A549 (cell line): ENCODE results near the gene AHSG. TPM values are rescaled to one million over a fixed set of nuclear protein-coding genes. Genes with fewer than 3 reads are reported as not detected.

Experiments used
- ATAC-seq, 2 experiments: fragments of 200-7000 bp in 1 of 2; fragments of >200 bp in 1 of 2; cut with Nextera tagmentation in 1 of 2; cut with Tn5 transposase in 1 of 2; 3 replicates each; pipeline versions ENCODE4 v1.8.0 to v1.9.1; 2018 to 2020; ENCODE audit warnings: mild to moderate bottlenecking in 1 of 2, moderate library complexity in 1 of 2
- CTCF ChIA-PET: fragments of 300-600 bp; sonication (Branson Sonifier 250); formaldehyde crosslinking; extraction: SDS; loops from one replicate; lab custom pipeline; 2021; ENCODE audit warnings: antibody characterized with exemption, inconsistent platforms; lab: Yijun Ruan, JAX
- POLR2A ChIA-PET: fragments of 350-600 bp; formaldehyde crosslinking; extraction: SDS; loops from one replicate; lab custom pipeline; 2021; ENCODE audit warnings: antibody characterized with exemption, inconsistent platforms; lab: Yijun Ruan, JAX
- DNase-seq, 2 experiments: peaks; one replicate each; pipeline versions ENCODE4 v3.0.0 to v3.0.0-alpha.2; 2011 to 2016; ENCODE audit warnings: low read depth in 1 of 2, low spot score in 1 of 2
- FAIRE-seq: peaks from 2 replicates; lab custom pipeline; 2011; peaks lifted over from hg19 to GRCh38; lab: Jason Lieb, UNC
- H3K27ac ChIP-seq, 2 experiments: fragments of >200 bp; sonication (Bioruptor Twin); formaldehyde crosslinking; 3 replicates each; pipeline ENCODE4 v1.5.1; 2016 to 2017
- H3K4me1 ChIP-seq: fragments of >200 bp; sonication (Bioruptor Twin); formaldehyde crosslinking; 3 replicates; pipeline ENCODE4 v1.6.1; 2016
- H3K4me2 ChIP-seq: fragments of >200 bp; sonication (Bioruptor Twin); formaldehyde crosslinking; 3 replicates; pipeline ENCODE4 v1.6.1; 2016
- H3K4me3 ChIP-seq: fragments of >200 bp; sonication (Bioruptor Twin); formaldehyde crosslinking; 3 replicates; pipeline ENCODE4 v1.5.1; 2016
- H3K9me3 ChIP-seq: fragments of >200 bp; sonication (Bioruptor Twin); formaldehyde crosslinking; 3 replicates; pipeline ENCODE4 v1.6.1; 2016
- BHLHE40 ChIP-seq: IDR thresholded peaks from 2 replicates; pipeline ENCODE4 v1.6.1; 2012; ENCODE audit warnings: low read depth, low read length, inconsistent platforms
- CBX8 ChIP-seq: fragments of 200-600 bp; sonication (generic); IDR thresholded peaks from 2 replicates; pipeline ENCODE4 v1.6.1; 2016
- EHMT2 ChIP-seq: fragments of 200-600 bp; sonication (generic); IDR thresholded peaks from 2 replicates; pipeline ENCODE4 v1.6.1; 2016; ENCODE audit warnings: antibody characterized with exemption, low read depth, mild to moderate bottlenecking, moderate library complexity
- ESRRA ChIP-seq: fragments of 150-350 bp; IDR thresholded peaks from 2 replicates; pipeline ENCODE4 v1.6.1; 2014; ENCODE audit warnings: mild to moderate bottlenecking, low read length, borderline replicate concordance
- GATA3 ChIP-seq: IDR thresholded peaks from 2 replicates; pipeline ENCODE4 v1.6.1; 2012; ENCODE audit warnings: borderline replicate concordance
- HDAC2 ChIP-seq: fragments of 200-600 bp; sonication (generic); IDR thresholded peaks from 2 replicates; pipeline ENCODE4 v1.6.1; 2016
- HEYL ChIP-seq: fragments of 250-450 bp; sonication (Bioruptor Pico); IDR thresholded peaks from 2 replicates; pipeline ENCODE4 v1.8.0; 2021; ENCODE audit warnings: mild to moderate bottlenecking, moderate library complexity
- HOXA7 ChIP-seq: fragments of 250-450 bp; sonication (Bioruptor Pico); IDR thresholded peaks from 2 replicates; pipeline ENCODE4 v1.5.0; 2020; ENCODE audit warnings: mild to moderate bottlenecking, moderate library complexity
- KDM1A ChIP-seq: fragments of 200-600 bp; sonication (generic); IDR thresholded peaks from 2 replicates; pipeline ENCODE4 v1.6.1; 2016; ENCODE audit warnings: low read depth, mild to moderate bottlenecking
- MAFK ChIP-seq: fragments of 450-650 bp; IDR thresholded peaks from 2 replicates; pipeline ENCODE4 v1.6.1; 2014; ENCODE audit not compliant: partially characterized antibody
- PHF8 ChIP-seq: fragments of 200-600 bp; sonication (generic); IDR thresholded peaks from 2 replicates; pipeline ENCODE4 v1.6.1; 2016; ENCODE audit warnings: low read depth, mild to moderate bottlenecking, antibody characterized with exemption, moderate library complexity, borderline replicate concordance
- POLR2A ChIP-seq: IDR thresholded peaks from 2 replicates; pipeline ENCODE4 v1.6.1; 2012; ENCODE audit warnings: mild to moderate bottlenecking, low read length
- RNF2 ChIP-seq: fragments of 200-600 bp; sonication (generic); IDR thresholded peaks from 2 replicates; pipeline ENCODE4 v1.6.1; 2016; ENCODE audit warnings: low read depth, mild to moderate bottlenecking, antibody characterized with exemption, moderate library complexity, borderline replicate concordance
- SMC3 ChIP-seq: fragments of >200 bp; sonication (Bioruptor Twin); formaldehyde crosslinking; IDR thresholded peaks from 3 replicates; pipeline ENCODE4 v1.6.1; 2018; ENCODE audit warnings: inconsistent platforms
- SREBF2 ChIP-seq: fragments of 450-650 bp; IDR thresholded peaks from 2 replicates; pipeline ENCODE4 v1.6.1; 2014; ENCODE audit warnings: mild to moderate bottlenecking, moderate library complexity
- TFCP2L1 ChIP-seq: fragments of 250-450 bp; sonication (Bioruptor Pico); IDR thresholded peaks from 2 replicates; pipeline ENCODE4 v1.5.0; 2021; ENCODE audit warnings: mild to moderate bottlenecking
- ZC3H11A ChIP-seq: fragments of 450-650 bp; IDR thresholded peaks from 2 replicates; pipeline ENCODE4 v1.6.1; 2014; ENCODE audit warnings: antibody characterized with exemption, mild to moderate bottlenecking
- ZNF302 ChIP-seq: fragments of 250-450 bp; sonication (Bioruptor Pico); IDR thresholded peaks from 2 replicates; pipeline ENCODE4 v1.9.0; 2021; ENCODE audit warnings: inconsistent platforms, mild to moderate bottlenecking, moderate library complexity
- WGBS: methylation state at CpG from one replicate; pipeline ENCODE4 v1.1.6; 2017; ENCODE audit errors: missing lambda C conversion rate; 5-methylcytosine and 5-hydroxymethylcytosine counted together
- polyA plus RNA-seq, 4 experiments: library from polyadenylated mRNA; depleted of rRNA in 3 of 4; stranded (reverse); fragments of >200 nt; fragmentation: RNase III in 1 of 4; extraction: RNeasy Plus Mini Kit Qiagen cat#74134 plus additional on column Dnase treatment in 1 of 4; gene quantifications; 2 replicates in 3 of 4; 3 replicates in 1 of 4; pipeline ENCODE4 v1.2.3, GENCODE V29; 2011 to 2017
- TF ChIP-seq, protein P1 (sequence below): fragments of 450-650 bp; IDR thresholded peaks from 2 replicates; pipeline ENCODE4 v1.6.1; 2014; ENCODE audit warnings: antibody characterized with exemption

AHSG gene
- polyA plus RNA-seq, 2 of the 4 experiments (the other 2 are of a cell fraction), result 0.08 to 0.49 TPM

DNA sequence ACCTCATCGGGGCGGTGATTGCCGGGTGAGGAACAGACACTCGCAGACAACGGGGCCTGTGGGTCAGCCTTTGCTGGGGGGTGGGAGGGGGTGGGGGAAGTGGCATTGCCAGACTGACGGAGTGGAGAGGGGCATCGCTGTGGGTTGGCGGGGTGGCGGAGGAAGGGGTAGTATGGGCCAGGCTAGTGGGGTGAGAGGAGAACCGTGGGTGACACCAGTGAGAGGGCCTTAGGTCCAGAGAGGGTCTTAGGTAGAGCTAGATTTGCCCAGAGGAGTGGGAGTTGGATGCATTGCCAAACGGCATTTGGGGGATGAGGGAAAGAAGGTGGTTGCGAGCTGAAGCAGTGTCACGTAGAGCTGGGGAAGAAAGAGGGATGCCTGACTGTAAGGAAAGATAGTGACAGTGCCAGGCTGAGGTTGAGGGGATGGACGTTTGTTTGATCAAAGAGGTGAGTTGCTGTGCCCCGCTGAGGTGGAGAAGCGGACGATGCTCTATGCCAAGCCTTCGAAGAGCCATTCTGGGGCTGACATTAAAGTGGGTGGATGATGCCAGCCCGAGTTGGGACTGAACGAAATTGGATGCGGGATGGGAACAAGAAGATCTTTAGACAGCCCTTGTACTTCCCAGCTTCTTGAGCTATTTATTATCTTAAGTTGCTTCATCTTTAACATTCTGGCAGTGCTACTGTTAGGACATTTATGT is 41.8 kb upstream of the AHSG start:
- Histone ChIP-seq H3K27ac (peak overlapping the region; percentile 89 to 90), H3K4me3 (peak overlapping the region; percentile 85), H3K4me2 (peak overlapping the region; percentile 99)
- CTCF ChIA-PET, result interaction anchor here (1.5 to 8.0 kb wide), 3 partner anchors 16 to 251 kb away, joined by 4 to 48 read pairs (median 5); partner anchors contain the start of gene AHSG
- ATAC-seq (no peak), DNase-seq (no peak)
- POLR2A ChIA-PET, result interaction anchor here (0.8 to 1.6 kb wide), 5 partner anchors 16 to 256 kb away, joined by 3 to 24 read pairs (median 5); partner anchors contain the start of gene EIF4A2
- 5% methylated on average over 12 of the region's 21 CpGs for WGBS
- no peak for TF ChIP-seq RNF2
- no peak for TF ChIP-seq KDM1A
- TF ChIP-seq BHLHE40, result no peak
- 0 out of 2 replicates have a peak, but pooled peaks have one; percentile 29 for TF ChIP-seq HOXA7 (CRISPR knock-in tag)
- no peak for TF ChIP-seq HEYL (CRISPR knock-in tag)
- no peak for TF ChIP-seq CBX8
- TF ChIP-seq TFCP2L1 (CRISPR knock-in tag), result no peak
- TF ChIP-seq, all 56 proteins: peak for 1
- H3K4me1 ChIP-seq, result peaks cover 15% of the 10 kb centered on the region; the same call in 2 of the 3 replicates
- H3K9me3 ChIP-seq, result no peaks in the 10 kb centered on the region
- FAIRE-seq, result no peak

DNA sequence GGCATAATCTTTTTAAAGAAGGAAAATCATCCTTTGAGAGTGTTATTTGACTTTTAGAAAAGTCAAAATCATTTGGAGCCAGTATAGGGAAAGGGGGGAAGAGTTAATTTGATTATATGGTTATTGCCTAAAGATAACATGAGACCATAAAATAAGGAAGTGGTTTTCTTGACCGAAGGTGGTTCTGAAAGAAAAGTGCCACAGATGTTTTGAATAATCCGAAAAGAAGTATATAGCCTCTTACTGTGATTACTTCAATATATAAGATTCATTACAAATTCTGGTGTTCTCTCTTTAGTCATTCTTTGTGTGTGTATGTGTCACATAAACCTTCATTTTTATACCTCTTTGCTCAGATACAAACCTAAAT is 41.2 kb upstream of the AHSG start:
- ChIA-PET CTCF (interaction anchor here (1.6 to 8.0 kb wide), 2 partner anchors 44 to 250 kb away, joined by 4 to 48 read pairs; partner anchors contain the start of gene AHSG), POLR2A (no interaction called here)
- no peak overlapping the region for H3K27ac ChIP-seq
- ATAC-seq (no peak), DNase-seq (no peak), FAIRE-seq (no peak)
- WGBS, result 37% methylated on average over 2 of the region's 2 CpGs
- no peak for TF ChIP-seq EHMT2
- TF ChIP-seq MAFK, result no peak
- TF ChIP-seq SMC3, result no peak
- TF ChIP-seq, protein P1, sequence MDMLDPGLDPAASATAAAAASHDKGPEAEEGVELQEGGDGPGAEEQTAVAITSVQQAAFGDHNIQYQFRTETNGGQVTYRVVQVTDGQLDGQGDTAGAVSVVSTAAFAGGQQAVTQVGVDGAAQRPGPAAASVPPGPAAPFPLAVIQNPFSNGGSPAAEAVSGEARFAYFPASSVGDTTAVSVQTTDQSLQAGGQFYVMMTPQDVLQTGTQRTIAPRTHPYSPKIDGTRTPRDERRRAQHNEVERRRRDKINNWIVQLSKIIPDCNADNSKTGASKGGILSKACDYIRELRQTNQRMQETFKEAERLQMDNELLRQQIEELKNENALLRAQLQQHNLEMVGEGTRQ, result no peak
- no peak for TF ChIP-seq ZC3H11A
- peaks cover 12% of the 10 kb centered on the region; the same call in 2 of the 3 replicates for H3K4me1 ChIP-seq
- no peaks in the 10 kb centered on the region for H3K9me3 ChIP-seq
- H3K4me2 ChIP-seq, result peak overlapping the region; percentile 99
- peak overlapping the region; percentile 85 for H3K4me3 ChIP-seq

DNA sequence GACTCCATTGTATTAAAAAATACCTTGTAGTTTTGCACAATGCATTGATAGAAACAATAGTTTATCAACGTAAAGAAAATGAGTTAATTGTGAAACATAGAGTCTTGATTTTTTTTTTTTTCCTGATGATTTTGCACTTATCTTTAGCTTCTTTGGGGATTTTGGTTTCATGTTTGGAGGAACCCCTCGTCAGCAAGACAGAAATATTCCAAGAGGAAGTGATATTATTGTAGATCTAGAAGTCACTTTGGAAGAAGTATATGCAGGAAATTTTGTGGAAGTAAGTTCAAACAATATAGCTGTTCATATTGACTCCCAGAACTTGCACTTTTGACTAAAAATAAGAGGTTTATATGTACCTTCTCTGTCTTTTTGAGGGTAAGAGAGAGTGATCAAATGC is 35.3 kb upstream of the AHSG start:
- no peak overlapping the region for H3K27ac ChIP-seq
- no peak for TF ChIP-seq ZNF302 (CRISPR knock-in tag)
- TF ChIP-seq POLR2A, result no peak
- no peak for TF ChIP-seq GATA3
- DNase-seq (no peak), FAIRE-seq (no peak), ATAC-seq (no peak)
- no peaks in the 10 kb centered on the region for H3K4me1 ChIP-seq
- H3K9me3 ChIP-seq, result no peaks in the 10 kb centered on the region
- H3K4me2 ChIP-seq, result no peak overlapping the region
- no peak overlapping the region for H3K4me3 ChIP-seq
- ChIA-PET CTCF (no interaction called here), POLR2A (no interaction called here)
- 78% methylated on average over 2 of the region's 2 CpGs for WGBS

DNA sequence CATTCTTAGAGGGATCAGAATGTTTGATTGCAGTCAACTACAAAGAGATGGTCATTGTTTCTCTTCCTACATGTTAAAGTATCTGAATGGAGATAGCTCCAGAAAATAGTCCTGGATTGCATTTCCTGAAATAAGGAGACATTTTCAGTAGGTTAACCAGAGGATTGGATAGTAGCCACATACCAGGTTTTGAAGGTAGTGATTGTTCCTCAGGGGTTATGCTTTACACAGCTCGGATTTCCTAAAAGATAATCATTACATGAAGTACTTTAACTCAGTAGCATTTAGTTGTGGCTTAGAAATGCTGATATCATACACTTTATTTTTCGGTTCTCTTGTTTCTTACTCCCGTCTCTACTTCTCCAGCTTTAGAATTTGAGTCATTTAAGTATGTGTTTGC is 32.1 kb upstream of the AHSG start:
- Histone ChIP-seq H3K4me1 (no peaks in the 10 kb centered on the region), H3K9me3 (no peaks in the 10 kb centered on the region), H3K27ac (no peak overlapping the region), H3K4me2 (no peak overlapping the region), H3K4me3 (no peak overlapping the region)
- DNase-seq, result no peak
- POLR2A ChIA-PET, result no interaction called here
- no peak for ATAC-seq
- TF ChIP-seq ESRRA (no peak), PHF8 (no peak), HDAC2 (no peak), SREBF2 (no peak)
- 97% methylated on average over 3 of the region's 3 CpGs for WGBS
- CTCF ChIA-PET, result interaction anchor here (0.6 to 2.1 kb wide), 2 partner anchors 37 to 1098 kb away, joined by 3 to 7 read pairs; no protein-coding TSS in a partner anchor
- FAIRE-seq, result no peak
